HEK293T (cell line): Measurements from ENCODE around the gene WDTC1.

Source experiments
- CTCF ChIA-PET: fragments of 350-600 bp; formaldehyde crosslinking; extraction: SDS; loops from one replicate; lab custom pipeline; 2021; ENCODE audit warnings: antibody characterized with exemption, inconsistent platforms; lab: Yijun Ruan, JAX
- POLR2A ChIA-PET: fragments of 350-600 bp; formaldehyde crosslinking; extraction: SDS; loops from one replicate; lab custom pipeline; 2020; ENCODE audit warnings: antibody characterized with exemption, inconsistent platforms; lab: Yijun Ruan, JAX
- DNase-seq: peaks from one replicate; pipeline ENCODE4 v3.0.0; 2012; ENCODE audit warnings: mixed read lengths; ENCODE audit errors: extremely low spot score
- ARNT ChIP-seq: fragments of 450-650 bp; IDR thresholded peaks from 2 replicates; pipeline ENCODE4 v1.6.1; 2017; ENCODE audit warnings: mild to moderate bottlenecking
- BHLHE40 ChIP-seq: fragments of 450-650 bp; IDR thresholded peaks from 2 replicates; pipeline ENCODE4 v1.6.1; 2016; ENCODE audit warnings: mild to moderate bottlenecking, moderate library complexity, borderline replicate concordance
- CTBP1 ChIP-seq: fragments of 450-650 bp; IDR thresholded peaks from 2 replicates; pipeline ENCODE4 v1.6.1; 2016; ENCODE audit warnings: borderline replicate concordance
- ELF4 ChIP-seq: fragments of 450-650 bp; IDR thresholded peaks from 2 replicates; pipeline ENCODE4 v1.6.1; 2017; ENCODE audit warnings: antibody characterized with exemption
- FOXA1 ChIP-seq: fragments of 450-650 bp; IDR thresholded peaks from 2 replicates; pipeline ENCODE4 v1.6.1; 2016; ENCODE audit warnings: mild to moderate bottlenecking
- FOXK2 ChIP-seq: fragments of 450-650 bp; IDR thresholded peaks from 2 replicates; pipeline ENCODE4 v1.6.1; 2016; ENCODE audit warnings: mild to moderate bottlenecking
- FOXM1 ChIP-seq: fragments of 450-650 bp; IDR thresholded peaks from 2 replicates; pipeline ENCODE4 v1.6.1; 2017; ENCODE audit warnings: mild to moderate bottlenecking, borderline replicate concordance
- HDGF ChIP-seq: fragments of 450-650 bp; IDR thresholded peaks from 2 replicates; pipeline ENCODE4 v1.6.1; 2017; ENCODE audit warnings: antibody characterized with exemption, borderline replicate concordance
- L3MBTL2 ChIP-seq: fragments of 450-650 bp; conservative IDR thresholded peaks from 2 replicates; pipeline ENCODE4 v1.6.1; 2016; ENCODE audit warnings: mild to moderate bottlenecking
- LEF1 ChIP-seq: fragments of 450-650 bp; IDR thresholded peaks from 2 replicates; pipeline ENCODE4 v1.6.1; 2017; ENCODE audit warnings: mild to moderate bottlenecking, borderline replicate concordance
- NFRKB ChIP-seq: fragments of 450-650 bp; IDR thresholded peaks from 2 replicates; pipeline ENCODE4 v1.6.1; 2016; ENCODE audit warnings: mild to moderate bottlenecking, moderate library complexity
- SP1 ChIP-seq: fragments of 450-650 bp; IDR thresholded peaks from 2 replicates; pipeline ENCODE4 v1.6.1; 2017
- SUZ12 ChIP-seq: fragments of 450-650 bp; IDR thresholded peaks from 2 replicates; pipeline ENCODE4 v1.6.1; 2016; ENCODE audit warnings: mild to moderate bottlenecking
- TARDBP ChIP-seq: fragments of 450-650 bp; IDR thresholded peaks from 2 replicates; pipeline ENCODE4 v1.6.1; 2016
- ZNF384 ChIP-seq: fragments of 450-650 bp; IDR thresholded peaks from 2 replicates; pipeline ENCODE4 v1.6.1; 2016
- TF ChIP-seq, protein P1 (sequence below): fragments of 450-650 bp; IDR thresholded peaks from 2 replicates; pipeline ENCODE4 v1.6.1; 2016

Gene WDTC1

DNA sequence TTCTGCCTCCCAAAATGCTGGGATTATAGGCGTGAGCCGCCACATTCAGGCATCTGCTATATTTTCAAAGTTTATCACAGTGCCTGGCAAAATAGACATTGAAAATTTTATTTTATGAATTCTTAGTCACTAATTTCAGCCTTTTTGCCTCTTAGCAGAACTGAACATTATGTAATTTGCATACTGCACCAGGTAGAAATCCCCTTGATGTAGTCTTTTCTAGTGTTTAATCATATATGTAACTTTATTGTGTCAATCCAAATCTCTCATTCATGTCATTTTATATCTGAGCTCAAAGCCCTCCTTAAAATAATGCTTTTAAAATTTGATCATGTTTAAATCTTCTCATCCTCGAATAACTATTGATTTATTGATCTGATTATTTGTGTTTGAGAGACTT is 19.2 kb downstream of the WDTC1 start:
- TF ChIP-seq FOXA1 = no peak
- TF ChIP-seq, protein P1, sequence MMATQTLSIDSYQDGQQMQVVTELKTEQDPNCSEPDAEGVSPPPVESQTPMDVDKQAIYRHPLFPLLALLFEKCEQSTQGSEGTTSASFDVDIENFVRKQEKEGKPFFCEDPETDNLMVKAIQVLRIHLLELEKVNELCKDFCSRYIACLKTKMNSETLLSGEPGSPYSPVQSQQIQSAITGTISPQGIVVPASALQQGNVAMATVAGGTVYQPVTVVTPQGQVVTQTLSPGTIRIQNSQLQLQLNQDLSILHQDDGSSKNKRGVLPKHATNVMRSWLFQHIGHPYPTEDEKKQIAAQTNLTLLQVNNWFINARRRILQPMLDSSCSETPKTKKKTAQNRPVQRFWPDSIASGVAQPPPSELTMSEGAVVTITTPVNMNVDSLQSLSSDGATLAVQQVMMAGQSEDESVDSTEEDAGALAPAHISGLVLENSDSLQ = no peak
- no peak for TF ChIP-seq TARDBP
- TF ChIP-seq ELF4 = no peak
- TF ChIP-seq ARNT = no peak
- TF ChIP-seq L3MBTL2 = no peak
- no peak for TF ChIP-seq CTBP1
- no peak for TF ChIP-seq FOXM1
- POLR2A ChIA-PET = no interaction called here
- CTCF ChIA-PET = no interaction called here
- DNase-seq = no peak

DNA sequence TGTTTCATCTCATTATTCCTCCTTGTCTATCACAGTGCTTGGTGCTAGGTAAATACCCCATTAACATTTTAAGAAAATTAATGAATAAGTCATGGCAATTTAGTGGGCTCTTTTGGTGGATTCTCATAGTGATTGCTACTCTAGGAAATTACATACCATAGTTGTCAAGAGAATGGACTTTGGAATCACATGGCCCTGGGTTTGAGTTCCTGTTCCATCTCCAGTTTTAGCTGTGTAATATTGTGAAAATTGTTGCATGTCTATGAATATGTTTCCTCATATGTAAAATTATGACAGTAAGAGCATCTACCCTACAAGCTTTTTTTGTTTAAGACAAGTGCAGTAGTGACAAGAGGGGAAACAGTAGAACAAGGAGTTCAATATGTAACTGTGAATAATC is 20.7 kb downstream of the WDTC1 start:
- POLR2A ChIA-PET = no interaction called here
- no peak for TF ChIP-seq SUZ12
- TF ChIP-seq LEF1 = no peak
- no peak for TF ChIP-seq ARNT
- no peak for TF ChIP-seq FOXA1
- TF ChIP-seq TARDBP = no peak
- no peak for TF ChIP-seq HDGF
- TF ChIP-seq, protein P1 = no peak
- TF ChIP-seq FOXM1 = no peak
- TF ChIP-seq ZNF384 = no peak
- TF ChIP-seq L3MBTL2 = no peak
- DNase-seq = no peak
- CTCF ChIA-PET = no interaction called here

GRCh38 chr1:27257155-27257554 is 22.7 kb downstream of the WDTC1 start:
- CTCF ChIA-PET = interaction anchor here (1.1 kb wide), 1 partner anchor 39 kb away, joined by 3 read pairs; no protein-coding TSS in a partner anchor
- no peak for TF ChIP-seq L3MBTL2
- no peak for TF ChIP-seq NFRKB
- no peak for TF ChIP-seq LEF1
- no peak for TF ChIP-seq FOXK2
- TF ChIP-seq HDGF = no peak
- no peak for TF ChIP-seq CTBP1
- TF ChIP-seq FOXA1 = no peak
- TF ChIP-seq SUZ12 = no peak
- TF ChIP-seq BHLHE40 = no peak
- no peak for TF ChIP-seq TARDBP
- no peak for TF ChIP-seq ARNT
- TF ChIP-seq ZNF384 = no peak
- TF ChIP-seq SP1 = no peak
- TF ChIP-seq ELF4 = no peak
- TF ChIP-seq FOXM1 = no peak
- TF ChIP-seq, protein P1 = no peak
- POLR2A ChIA-PET = no interaction called here
- no peak for DNase-seq

DNA sequence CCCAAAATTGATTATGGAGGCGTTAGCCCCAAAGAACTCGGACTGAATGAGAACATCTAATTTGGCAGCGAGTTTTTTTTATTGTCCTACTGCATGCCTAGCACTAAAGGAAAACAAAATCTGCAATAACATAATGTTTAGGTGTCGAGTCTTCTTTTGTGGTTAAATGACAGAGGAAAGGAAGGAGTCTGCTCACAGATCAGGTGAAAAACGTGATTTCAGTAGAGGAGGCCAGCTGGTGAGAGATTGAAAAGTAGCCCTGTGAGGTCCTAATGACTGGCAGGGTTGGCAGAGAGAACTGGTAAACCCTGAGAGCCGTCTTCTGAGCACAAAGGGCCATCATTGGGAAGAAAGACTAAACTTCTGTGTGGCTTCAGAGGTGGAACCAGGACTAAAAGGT is 24.2 kb downstream of the WDTC1 start:
- ChIA-PET CTCF (no interaction called here), POLR2A (interaction anchor here (0.7 kb wide), 1 partner anchor 171 kb away, joined by 3 read pairs; no protein-coding TSS in a partner anchor)
- TF ChIP-seq ARNT = no peak
- TF ChIP-seq NFRKB = no peak
- no peak for TF ChIP-seq FOXM1
- no peak for TF ChIP-seq ELF4
- no peak for TF ChIP-seq FOXK2
- no peak for TF ChIP-seq CTBP1
- TF ChIP-seq LEF1 = no peak
- TF ChIP-seq SUZ12 = no peak
- no peak for TF ChIP-seq FOXA1
- TF ChIP-seq ZNF384 = no peak
- TF ChIP-seq TARDBP = no peak
- TF ChIP-seq L3MBTL2 = no peak
- no peak for TF ChIP-seq HDGF
- TF ChIP-seq SP1 = no peak
- TF ChIP-seq, protein P1 = no peak
- no peak for TF ChIP-seq BHLHE40
- DNase-seq = no peak

DNA sequence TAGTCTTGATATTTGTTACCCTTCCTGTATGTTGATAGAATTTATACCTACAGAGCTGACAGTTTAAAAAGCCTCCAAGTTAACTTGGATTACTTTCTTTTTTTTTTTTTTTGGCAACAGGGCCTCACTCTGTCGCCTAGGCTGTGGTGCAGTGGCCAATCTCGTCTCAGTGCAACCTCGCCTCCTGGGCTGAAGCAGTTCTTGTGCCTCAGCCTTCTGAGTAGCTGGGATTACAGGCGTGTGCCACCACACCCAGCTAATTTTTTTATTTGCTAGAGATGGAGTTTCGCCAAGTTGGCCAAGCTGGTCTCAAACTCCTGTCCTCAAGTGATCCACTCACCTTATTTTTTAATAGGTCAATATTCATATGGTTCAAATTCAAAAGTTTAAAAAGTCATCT is 32.7 kb downstream of the WDTC1 start:
- CTCF ChIA-PET = no interaction called here
- POLR2A ChIA-PET = no interaction called here

More for the DNA sequence above, 32.7 kb downstream of the WDTC1 start:
- DNase-seq = no peak
- TF ChIP-seq LEF1 = no peak
- no peak for TF ChIP-seq SUZ12
- TF ChIP-seq, protein P1 = no peak
- TF ChIP-seq ELF4 = no peak
- TF ChIP-seq L3MBTL2 = no peak
- no peak for TF ChIP-seq TARDBP
- TF ChIP-seq ARNT = no peak
- TF ChIP-seq FOXA1 = no peak
- TF ChIP-seq NFRKB = no peak
- TF ChIP-seq SP1 = no peak
- TF ChIP-seq FOXM1 = no peak
- TF ChIP-seq BHLHE40 = no peak
- TF ChIP-seq HDGF = no peak
- TF ChIP-seq ZNF384 = no peak
- no peak for TF ChIP-seq CTBP1
- TF ChIP-seq FOXK2 = no peak
